IMR-90 (cell line): ENCODE results near the gene SLC7A10. TPM values are rescaled to one million over a fixed set of nuclear protein-coding genes. Genes with fewer than 3 reads are reported as not detected.

ENCODE experiments used
- ELK1 ChIP-seq: fragments of 150-350 bp; IDR thresholded peaks from 2 replicates; pipeline ENCODE4 v1.6.1; 2016; ENCODE audit warnings: low read depth, mild to moderate bottlenecking, low read length, moderate library complexity, borderline replicate concordance
- MAZ ChIP-seq: IDR thresholded peaks from 2 replicates; pipeline ENCODE4 v1.6.1; 2012; ENCODE audit warnings: low read depth, mild to moderate bottlenecking, low read length, improper control_type of control experiment, moderate library complexity, borderline replicate concordance
- NFE2L2 ChIP-seq: fragments of 150-350 bp; IDR thresholded peaks from 2 replicates; pipeline ENCODE4 v1.6.1; 2016; ENCODE audit warnings: low read depth, mild to moderate bottlenecking, low read length
- polyA plus RNA-seq, 3 experiments: library from polyadenylated mRNA; depleted of rRNA; stranded (reverse); fragments of >200 nt; gene quantifications; 2 replicates each; pipeline ENCODE4 v1.2.3, GENCODE V29; 2012; ENCODE audit warnings: low replicate concordance in 1 of 3
- total RNA-seq: library from RNA; depleted of rRNA; stranded (reverse); fragments of >200 nt; gene quantifications from 2 replicates; pipeline ENCODE4 v1.2.3, GENCODE V29; 2012

The SLC7A10 gene
- total and polyA plus RNA-seq, 2 of the 4 experiments (the other 2 are of a cell fraction): not detected

GRCh38 chr19:33176670-33177416 lies 48.8 kb downstream of the SLC7A10 start (continued):
- TF ChIP-seq ELK1 (no peak), MAZ (peak; percentile 92), NFE2L2 (no peak)
